Stomach (tissue), 9 donors: ENCODE results near the gene BABAM1. TPM values are rescaled to one million over a fixed set of nuclear protein-coding genes. Genes with fewer than 3 reads are reported as not detected.
A peak's percentile ranks its signal among the peaks of the same experiment; 100 is the strongest.
"Not testable (repeated sequence)": the region's sequence is repeated elsewhere in the genome, so short reads cannot be mapped to it uniquely, and the experiment has no call there.

Source experiments
- DNase-seq, 2 donors: peaks; one replicate each; pipeline versions ENCODE4 v3.0.0 to v3.0.0-alpha.2; 2013 to 2019
- H3K27ac ChIP-seq, 5 donors: fragments of 200-600 bp in 4 of 5; sonication (generic) in 4 of 5; one replicate each; pipeline ENCODE4 v1.5.1; 2013 to 2019; ENCODE audit warnings: mild to moderate bottlenecking in 1 of 5, moderate library complexity in 1 of 5
- H3K27me3 ChIP-seq, 3 donors: fragments of 200-600 bp; sonication (generic); one replicate each; pipeline ENCODE4 v1.5.1; 2017 to 2019; ENCODE audit warnings: mixed run types in 1 of 3
- H3K36me3 ChIP-seq, 4 donors: fragments of 200-600 bp; sonication (generic); 1 replicate in 3 of 4; 2 replicates in 1 of 4; pipeline ENCODE4 v1.5.1; 2016 to 2019
- H3K4me1 ChIP-seq, 4 donors: fragments of 200-600 bp; sonication (generic); one replicate each; pipeline ENCODE4 v1.5.1; 2016 to 2019
- H3K4me3 ChIP-seq, 4 donors: fragments of 200-600 bp; sonication (generic) in 3 of 4; one replicate each; pipeline ENCODE4 v1.5.1; 2016 to 2019; ENCODE audit warnings: mild to moderate bottlenecking in 1 of 4
- H3K9me3 ChIP-seq, 4 donors: fragments of 200-600 bp; sonication (generic); one replicate each; pipeline ENCODE4 v1.5.1; 2016 to 2019
- EP300 ChIP-seq: sonication (generic); formaldehyde crosslinking; IDR thresholded peaks from one replicate; pipeline ENCODE4 v1.6.1; 2017; ENCODE audit warnings: antibody characterized with exemption
- POLR2A ChIP-seq, 4 donors: fragments of 450-650 bp; IDR thresholded peaks; one replicate each; pipeline ENCODE4 v1.6.1; 2016; ENCODE audit warnings: antibody characterized with exemption in 4 of 4, control low read depth in 2 of 4, mild to moderate bottlenecking in 1 of 4, moderate library complexity in 1 of 4
- POLR2AphosphoS5 ChIP-seq, 3 donors: sonication (generic); formaldehyde crosslinking; IDR thresholded peaks; one replicate each; pipeline ENCODE4 v1.6.1; 2016; ENCODE audit warnings: antibody characterized with exemption in 3 of 3
- WGBS, 5 donors: extraction: QIAGEN DNeasy Blood & Tissue Kit in 3 of 5; methylation state at CpG; one replicate each; pipeline versions ENCODE4 v1.1.5 to v1.1.7; 2013 to 2018; 5-methylcytosine and 5-hydroxymethylcytosine counted together
- intact Hi-C: fragments of 100-400 bp; cut with DNase I; formaldehyde crosslinking; loops from one replicate; pipeline ENCODE4 v1.15.1; 2023; ENCODE audit warnings: low total_unique reads
- polyA plus RNA-seq, 3 donors: library from polyadenylated mRNA; stranded (reverse); fragments of 200-250 nt; gene quantifications; one replicate each; pipeline ENCODE4 v1.2.3, GENCODE V29; 2013
- total RNA-seq, 5 donors: library from RNA; depleted of rRNA; stranded (reverse); fragments of >200 nt; gene quantifications; one replicate each; pipeline versions ENCODE4 v1.1.0 to v1.2.3, GENCODE V29; 2014 to 2016
- TF ChIP-seq, protein P1 (sequence below), 7 experiments: fragments of 450-650 bp in 4 of 7; fragments of 200-600 bp in 3 of 7; sonication (generic) in 3 of 7; IDR thresholded peaks; one replicate each; pipeline ENCODE4 v1.5.1; 2016 to 2019; ENCODE audit warnings: antibody characterized with exemption in 7 of 7, control low read depth in 2 of 7, mild to moderate bottlenecking in 1 of 7
- donor health status: healthy with polysubstance abuse.
- donor health status: Bipolar disorder and iron deficiency.
- donor health status: healthy.

The BABAM1 gene
- total and polyA plus RNA-seq, 8 donors = 26.2 to 146 (median 73.1) TPM

DNA sequence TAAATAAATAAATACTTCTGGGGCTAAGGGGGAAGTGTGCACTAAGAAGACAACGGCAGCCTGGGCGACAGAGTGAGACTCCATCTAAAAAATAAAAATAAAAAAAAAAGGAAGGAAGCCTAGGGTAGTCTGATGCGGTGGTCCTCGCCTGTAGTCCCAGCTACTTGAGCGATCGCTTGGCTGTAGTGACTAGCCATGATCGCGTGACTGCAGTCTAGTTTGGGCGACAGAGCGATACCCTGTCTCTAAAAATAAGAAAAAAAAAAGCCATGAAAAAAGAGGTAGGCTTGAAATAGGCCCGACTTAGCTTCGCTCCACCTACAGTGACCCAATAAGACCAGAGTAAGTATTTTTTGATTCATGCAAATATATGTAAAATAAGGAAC, 661 bp upstream of the BABAM1 start:
- Histone ChIP-seq H3K4me1 (peaks cover 6 to 20% (median 17%) of the 10 kb centered on the region in 4 donors), H3K36me3 (peaks cover 9 to 30% (median 30%) of the 10 kb centered on the region in 4 donors), H3K27ac (peak overlapping the region in 4 of 5 donors; percentile 5 to 84 (median 80)), H3K9me3 (no peaks in the 10 kb centered on the region), H3K4me3 (no peak overlapping the region), H3K27me3 (no peaks in the 10 kb centered on the region)
- TF ChIP-seq, protein P1, sequence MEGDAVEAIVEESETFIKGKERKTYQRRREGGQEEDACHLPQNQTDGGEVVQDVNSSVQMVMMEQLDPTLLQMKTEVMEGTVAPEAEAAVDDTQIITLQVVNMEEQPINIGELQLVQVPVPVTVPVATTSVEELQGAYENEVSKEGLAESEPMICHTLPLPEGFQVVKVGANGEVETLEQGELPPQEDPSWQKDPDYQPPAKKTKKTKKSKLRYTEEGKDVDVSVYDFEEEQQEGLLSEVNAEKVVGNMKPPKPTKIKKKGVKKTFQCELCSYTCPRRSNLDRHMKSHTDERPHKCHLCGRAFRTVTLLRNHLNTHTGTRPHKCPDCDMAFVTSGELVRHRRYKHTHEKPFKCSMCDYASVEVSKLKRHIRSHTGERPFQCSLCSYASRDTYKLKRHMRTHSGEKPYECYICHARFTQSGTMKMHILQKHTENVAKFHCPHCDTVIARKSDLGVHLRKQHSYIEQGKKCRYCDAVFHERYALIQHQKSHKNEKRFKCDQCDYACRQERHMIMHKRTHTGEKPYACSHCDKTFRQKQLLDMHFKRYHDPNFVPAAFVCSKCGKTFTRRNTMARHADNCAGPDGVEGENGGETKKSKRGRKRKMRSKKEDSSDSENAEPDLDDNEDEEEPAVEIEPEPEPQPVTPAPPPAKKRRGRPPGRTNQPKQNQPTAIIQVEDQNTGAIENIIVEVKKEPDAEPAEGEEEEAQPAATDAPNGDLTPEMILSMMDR (IDR thresholded peaks at IDR 0.05) = no peak
- TF ChIP-seq POLR2A (IDR thresholded peaks at IDR 0.05) (no peak), EP300 (no peak), POLR2AphosphoS5 (IDR thresholded peaks at IDR 0.05) (no peak)
- intact Hi-C loops = no loop called here
- WGBS, 5 donors = 72 to 80% (median 76%) methylated on average over 12 of the region's 12 CpGs
- no peak for DNase-seq

DNA sequence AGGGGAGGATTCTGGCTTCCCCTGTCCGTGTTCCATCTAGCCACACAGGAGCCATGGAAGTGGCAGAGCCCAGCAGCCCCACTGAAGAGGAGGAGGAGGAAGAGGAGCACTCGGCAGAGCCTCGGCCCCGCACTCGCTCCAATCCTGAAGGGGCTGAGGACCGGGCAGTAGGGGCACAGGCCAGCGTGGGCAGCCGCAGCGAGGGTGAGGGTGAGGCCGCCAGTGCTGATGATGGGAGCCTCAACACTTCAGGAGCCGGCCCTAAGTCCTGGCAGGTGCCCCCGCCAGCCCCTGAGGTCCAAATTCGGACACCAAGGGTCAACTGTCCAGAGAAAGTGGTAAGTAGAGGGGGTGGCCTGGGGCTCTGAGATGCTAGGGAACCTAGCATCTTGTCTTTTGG, 1.5 kb downstream of the BABAM1 start:
- no peak for DNase-seq
- Histone ChIP-seq H3K9me3 (no peaks in the 10 kb centered on the region), H3K4me1 (peaks cover 6 to 20% (median 17%) of the 10 kb centered on the region in 4 donors), H3K27me3 (no peaks in the 10 kb centered on the region), H3K27ac (no peak overlapping the region), H3K36me3 (peaks cover 19 to 52% (median 52%) of the 10 kb centered on the region in 4 donors), H3K4me3 (no peak overlapping the region)
- TF ChIP-seq POLR2A (IDR thresholded peaks at IDR 0.05) (no peak), POLR2AphosphoS5 (IDR thresholded peaks at IDR 0.05) (no peak), EP300 (no peak)
- TF ChIP-seq, protein P1 (IDR thresholded peaks at IDR 0.05) = no peak
- WGBS, 5 donors = 91 to 100% (median 94%) methylated on average over 7 to 13 of the region's 13 CpGs
- intact Hi-C loops = no loop called here

DNA sequence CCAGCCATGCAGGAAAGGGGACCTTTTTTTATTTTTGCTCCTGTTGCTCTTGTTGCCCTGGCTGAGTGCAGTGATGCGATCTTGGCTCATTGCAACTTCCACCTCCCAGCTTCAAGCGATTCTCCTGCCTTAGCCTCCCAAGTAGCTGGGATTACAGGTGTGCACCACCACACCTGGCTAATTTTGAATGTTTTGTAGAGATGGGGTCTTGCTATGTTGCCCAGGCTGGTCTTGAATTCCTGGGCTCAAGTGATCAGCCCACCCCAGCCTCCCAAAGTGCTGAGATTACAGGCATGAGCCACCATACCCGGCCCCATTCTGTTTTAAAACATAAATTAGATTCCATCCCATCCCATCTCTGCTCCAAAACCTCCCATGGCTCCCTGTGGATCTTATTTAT, 7.6 kb downstream of the BABAM1 start:
- not testable (repeated sequence) for DNase-seq, H3K4me3 ChIP-seq, H3K27me3 ChIP-seq, H3K27ac ChIP-seq, H3K4me1 ChIP-seq, H3K9me3 ChIP-seq
- 96 to 98% (median 96%) methylated on average over 3 of the region's 3 CpGs for WGBS, 5 donors
- peaks cover 49 to 100% (median 98%) of the 10 kb centered on the region in 4 donors for H3K36me3 ChIP-seq
- intact Hi-C loops = loop anchor here (5.0 kb wide), 1 partner anchor 203 kb away; no protein-coding TSS in a partner anchor

DNA sequence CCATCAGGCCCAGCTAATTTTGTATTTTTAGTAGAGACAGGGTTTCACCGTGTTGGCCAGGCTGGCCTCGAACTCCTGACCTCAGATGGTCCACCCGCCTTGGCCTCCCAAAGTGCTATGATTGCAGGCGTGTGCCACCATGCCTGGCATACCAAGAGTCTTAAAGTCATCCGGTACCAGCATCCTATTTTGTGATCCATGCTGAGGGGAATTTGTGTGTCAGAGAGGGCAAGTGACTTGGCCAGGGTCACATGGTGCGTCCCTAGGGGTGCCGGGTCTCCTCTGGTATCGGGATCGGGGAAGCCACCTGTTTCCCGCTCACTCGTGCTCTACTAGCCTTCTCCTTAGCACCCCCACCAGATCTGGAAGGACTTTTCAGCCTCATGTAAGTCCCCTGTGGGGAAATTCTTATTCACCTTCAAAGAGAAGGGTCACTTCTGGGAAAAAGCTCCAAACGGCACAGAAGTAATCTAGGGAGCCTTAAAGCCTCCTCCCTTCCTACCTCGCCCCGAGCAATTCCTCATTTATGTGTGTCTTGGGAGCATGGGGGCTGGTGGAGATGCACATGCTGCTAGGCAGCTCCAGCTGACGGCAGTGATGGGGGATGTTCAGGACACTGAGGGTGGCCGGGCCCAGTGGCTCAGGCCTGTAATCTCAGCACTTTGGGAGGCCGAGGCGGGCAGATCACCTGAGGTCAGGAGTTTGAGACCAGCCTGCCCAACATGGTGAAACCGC, 8.4 kb downstream of the BABAM1 start:
- intact Hi-C loops = loop anchor here (5.0 kb wide), 1 partner anchor 203 kb away; no protein-coding TSS in a partner anchor
- no peak for DNase-seq
- H3K4me3 ChIP-seq = no peak overlapping the region
- WGBS, 5 donors = 92 to 95% (median 94%) methylated on average over 19 of the region's 19 CpGs
- TF ChIP-seq, protein P1 (IDR thresholded peaks at IDR 0.05) = no peak
- no peak for TF ChIP-seq POLR2AphosphoS5 (IDR thresholded peaks at IDR 0.05)
- TF ChIP-seq EP300 = no peak
- no peak for TF ChIP-seq POLR2A (IDR thresholded peaks at IDR 0.05)
- H3K36me3 ChIP-seq = peaks cover 44 to 94% (median 91%) of the 10 kb centered on the region in 4 donors
- H3K9me3 ChIP-seq = no peaks in the 10 kb centered on the region
- no peak overlapping the region for H3K27ac ChIP-seq
- no peaks in the 10 kb centered on the region for H3K4me1 ChIP-seq
- H3K27me3 ChIP-seq = no peaks in the 10 kb centered on the region

DNA sequence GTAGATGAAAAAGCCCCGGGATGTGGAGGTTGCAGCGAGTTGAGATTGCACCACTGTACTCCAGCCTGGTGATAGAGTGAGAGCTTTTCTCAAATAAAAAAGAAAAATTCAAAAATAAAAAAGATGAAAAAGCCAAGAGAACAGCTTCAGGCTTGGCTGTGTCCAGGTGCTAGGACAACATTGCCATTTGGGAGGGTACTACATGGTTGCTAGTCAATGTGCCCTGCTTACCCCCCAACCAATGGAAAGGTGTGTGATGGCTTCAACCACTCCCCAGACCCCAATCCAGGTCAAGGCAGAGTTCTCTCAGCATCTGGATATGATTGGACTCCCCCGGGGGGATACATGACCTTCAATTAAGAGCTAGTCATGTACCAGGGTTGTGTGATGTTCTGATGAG, 12.2 kb downstream of the BABAM1 start:
- no peak for DNase-seq
- intact Hi-C loops = loop anchor here (5.0 kb wide), 1 partner anchor 207 kb away; no protein-coding TSS in a partner anchor
- H3K27me3 ChIP-seq = peaks cover 3 to 27% (median 15%) of the 10 kb centered on the region in 3 donors
- 61 to 91% (median 76%) methylated on average over 3 of the region's 3 CpGs for WGBS, 5 donors
- peaks cover 26 to 56% (median 53%) of the 10 kb centered on the region in 4 donors for H3K36me3 ChIP-seq
- no peak for TF ChIP-seq EP300
- TF ChIP-seq POLR2A (IDR thresholded peaks at IDR 0.05) = no peak
- TF ChIP-seq POLR2AphosphoS5 (IDR thresholded peaks at IDR 0.05) = no peak
- TF ChIP-seq, protein P1 (IDR thresholded peaks at IDR 0.05) = no peak
- no peak overlapping the region for H3K4me3 ChIP-seq
- H3K4me1 ChIP-seq = peaks cover 12 to 20% (median 16%) of the 10 kb centered on the region in 4 donors
- H3K9me3 ChIP-seq = no peaks in the 10 kb centered on the region
- H3K27ac ChIP-seq = no peak overlapping the region
